Mammary epithelial cell (primary cell): ENCODE measurements around the gene PACSIN3.

Experiments
- EZH2 ChIP-seq: IDR thresholded peaks from 2 replicates; pipeline ENCODE4 v1.6.1; 2012; ENCODE audit warnings: low read length, inconsistent platforms, borderline replicate concordance
- TF ChIP-seq, protein P1 (sequence below), 2 donors: IDR thresholded peaks in 1 of 2; conservative IDR thresholded peaks in 1 of 2; 2 replicates each; pipeline ENCODE4 v1.5.1; 2011 to 2012; ENCODE audit warnings: inconsistent platforms in 2 of 2, low read length in 2 of 2, mild to moderate bottlenecking in 2 of 2, control low read depth in 1 of 2, low read depth in 1 of 2; ENCODE audit not compliant: insufficient read depth in 1 of 2; ENCODE audit errors: extremely low read depth in 1 of 2

DNA sequence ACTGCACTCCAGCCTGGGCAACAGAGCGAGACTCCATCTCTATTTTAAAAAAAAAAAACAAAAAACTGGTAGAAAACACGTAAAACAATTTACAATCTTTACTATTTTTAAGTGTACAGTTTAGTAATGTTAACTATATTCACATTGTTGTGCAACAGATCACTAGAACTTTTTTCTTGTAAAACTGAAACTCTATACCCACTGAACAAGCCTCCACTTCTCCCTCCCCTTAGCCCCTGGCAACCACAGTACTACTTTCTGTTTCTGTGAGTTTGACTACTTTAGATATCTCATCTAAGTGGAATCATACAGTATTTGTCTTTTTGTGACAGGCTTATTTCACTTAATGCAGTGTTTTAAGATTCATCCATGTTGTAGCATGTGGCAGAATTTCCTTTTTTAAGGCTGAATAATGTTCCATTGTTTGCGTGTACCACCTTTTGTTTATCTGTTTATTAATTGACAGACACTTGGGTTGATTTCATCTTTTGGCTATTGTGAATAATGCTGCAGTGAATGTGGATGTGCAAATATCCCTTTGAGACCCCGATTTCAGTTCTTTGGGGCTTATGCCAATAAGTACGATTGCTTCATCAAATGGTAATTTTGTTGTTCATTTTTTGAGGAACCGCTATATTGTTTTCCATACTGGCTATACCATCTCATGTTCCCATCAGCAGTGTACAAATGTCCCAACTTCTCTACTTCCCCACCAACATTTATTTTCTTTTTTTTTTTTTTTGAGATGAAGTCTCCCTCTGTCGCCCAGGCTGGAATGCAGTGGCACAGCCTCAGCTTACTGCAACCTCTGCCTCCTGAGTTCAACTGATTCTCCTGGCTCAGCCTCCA is 39.5 kb upstream of the PACSIN3 start:
- TF ChIP-seq, protein P1, sequence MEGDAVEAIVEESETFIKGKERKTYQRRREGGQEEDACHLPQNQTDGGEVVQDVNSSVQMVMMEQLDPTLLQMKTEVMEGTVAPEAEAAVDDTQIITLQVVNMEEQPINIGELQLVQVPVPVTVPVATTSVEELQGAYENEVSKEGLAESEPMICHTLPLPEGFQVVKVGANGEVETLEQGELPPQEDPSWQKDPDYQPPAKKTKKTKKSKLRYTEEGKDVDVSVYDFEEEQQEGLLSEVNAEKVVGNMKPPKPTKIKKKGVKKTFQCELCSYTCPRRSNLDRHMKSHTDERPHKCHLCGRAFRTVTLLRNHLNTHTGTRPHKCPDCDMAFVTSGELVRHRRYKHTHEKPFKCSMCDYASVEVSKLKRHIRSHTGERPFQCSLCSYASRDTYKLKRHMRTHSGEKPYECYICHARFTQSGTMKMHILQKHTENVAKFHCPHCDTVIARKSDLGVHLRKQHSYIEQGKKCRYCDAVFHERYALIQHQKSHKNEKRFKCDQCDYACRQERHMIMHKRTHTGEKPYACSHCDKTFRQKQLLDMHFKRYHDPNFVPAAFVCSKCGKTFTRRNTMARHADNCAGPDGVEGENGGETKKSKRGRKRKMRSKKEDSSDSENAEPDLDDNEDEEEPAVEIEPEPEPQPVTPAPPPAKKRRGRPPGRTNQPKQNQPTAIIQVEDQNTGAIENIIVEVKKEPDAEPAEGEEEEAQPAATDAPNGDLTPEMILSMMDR (conservative IDR thresholded peaks at IDR 0.05 in 1 of 2, IDR thresholded peaks at IDR 0.05 in 1 of 2; ENCODE audit: extremely low read depth in 1 of 2, insufficient read depth in 1 of 2, low read depth in 1 of 2, low read length in 2 of 2), result no peak
- no peak for TF ChIP-seq EZH2
